Endothelial cell of umbilical vein (primary cell): ENCODE data around the gene PAPPA. TPM values are rescaled to one million over a fixed set of nuclear protein-coding genes. Genes with fewer than 3 reads are reported as not detected.

Experiments used
- BruUV-seq: library from RNA; stranded (reverse); fragments of 400-500 nt; replicated peaks from 2 replicates; lab custom pipeline; 2021; lab: Mats Ljungman, UMichigan
- CTCF ChIA-PET: fragments of 300-600, 350-600 bp; sonication (Branson Sonifier 250); formaldehyde crosslinking; loops from one replicate; lab custom pipeline; 2021; ENCODE audit warnings: antibody characterized with exemption, inconsistent platforms; lab: Charles Lee
- POLR2A ChIA-PET: fragments of 300-600, 350-600 bp; sonication (Branson Sonifier 250); formaldehyde crosslinking; loops from one replicate; lab custom pipeline; 2021; ENCODE audit warnings: antibody characterized with exemption, inconsistent platforms; lab: Charles Lee
- DNase-seq: peaks from one replicate; pipeline ENCODE4 v3.0.0-alpha.2; 2011; ENCODE audit warnings: low read depth, low spot score
- FAIRE-seq: peaks from 2 replicates; lab custom pipeline; 2011; peaks lifted over from hg19 to GRCh38; lab: Jason Lieb, UNC
- H2AFZ ChIP-seq: 2 replicates; pipeline ENCODE4 v1.6.0; 2012; ENCODE audit warnings: low read depth, low read length, control low read depth, inconsistent platforms
- H3K27ac ChIP-seq: 2 replicates; pipeline ENCODE4 v1.5.1; 2011; ENCODE audit warnings: low read depth, mild to moderate bottlenecking, control low read depth, low read length, moderate library complexity; ENCODE audit not compliant: insufficient read depth
- H3K27me3 ChIP-seq, 2 experiments: 2 replicates each; pipeline versions ENCODE4 v1.6.0 to v1.6.1; 2011; ENCODE audit warnings: low read length in 2 of 2, mixed read lengths in 1 of 2; ENCODE audit not compliant: control insufficient read depth in 2 of 2, insufficient read depth in 2 of 2
- H3K36me3 ChIP-seq, 2 experiments: 2 replicates in 1 of 2; 3 replicates in 1 of 2; pipeline ENCODE4 v1.5.1; 2011; ENCODE audit warnings: low read length in 2 of 2, mild to moderate bottlenecking in 1 of 2, moderate library complexity in 1 of 2; ENCODE audit not compliant: control insufficient read depth in 2 of 2, insufficient read depth in 2 of 2; ENCODE audit errors: extremely low read depth in 1 of 2
- H3K4me1 ChIP-seq: 3 replicates; pipeline ENCODE4 v1.5.1; 2011; ENCODE audit warnings: mild to moderate bottlenecking, low read length; ENCODE audit not compliant: control insufficient read depth, insufficient read depth; ENCODE audit errors: extremely low read depth
- H3K4me2 ChIP-seq: 2 replicates; pipeline ENCODE4 v1.6.1; 2011; ENCODE audit warnings: low read length, control low read depth, mixed read lengths; ENCODE audit not compliant: insufficient read depth
- H3K4me3 ChIP-seq, 3 experiments: fragments of 200-600 bp in 1 of 3; sonication (generic), shearing (Covaris generic) in 1 of 3; replicated peaks in 1 of 3; 2 replicates each; pipeline ENCODE4 v1.5.1; 2011 to 2016; ENCODE audit warnings: control low read depth in 3 of 3, low read length in 3 of 3, mild to moderate bottlenecking in 2 of 3, inconsistent platforms in 1 of 3, low read depth in 1 of 3, moderate library complexity in 1 of 3; ENCODE audit not compliant: insufficient read depth in 1 of 3
- H3K79me2 ChIP-seq: 2 replicates; pipeline ENCODE4 v1.6.0; 2012; ENCODE audit warnings: low read length, inconsistent platforms; ENCODE audit not compliant: control insufficient read depth, insufficient read depth
- H3K9ac ChIP-seq: replicated peaks from 2 replicates; pipeline ENCODE3; 2011; ENCODE audit warnings: low read length, control low read depth; ENCODE audit not compliant: insufficient read depth; ENCODE audit errors: extremely low read depth
- H3K9me1 ChIP-seq: replicated peaks from 3 replicates; pipeline ENCODE4 v1.6.0; 2011; ENCODE audit warnings: mild to moderate bottlenecking, low read length; ENCODE audit not compliant: control insufficient read depth, insufficient read depth; ENCODE audit errors: extremely low read depth
- H3K9me3 ChIP-seq: replicated peaks from 2 replicates; pipeline ENCODE4 v1.5.1; 2012; ENCODE audit warnings: low read length, inconsistent platforms; ENCODE audit not compliant: control insufficient read depth, insufficient read depth
- H4K20me1 ChIP-seq: replicated peaks from 2 replicates; pipeline ENCODE3; 2011; ENCODE audit warnings: mild to moderate bottlenecking, low read length; ENCODE audit not compliant: control insufficient read depth, insufficient read depth; ENCODE audit errors: extremely low read depth
- CTCF ChIP-seq, 2 donors: IDR thresholded peaks; 1 replicate in 1 of 2; 2 replicates in 1 of 2; pipeline ENCODE4 v1.5.1; 2011; ENCODE audit warnings: low read length in 2 of 2, mild to moderate bottlenecking in 2 of 2, moderate library complexity in 2 of 2, control low read depth in 1 of 2, inconsistent platforms in 1 of 2, low read depth in 1 of 2; ENCODE audit not compliant: insufficient read depth in 1 of 2; ENCODE audit errors: extremely low read depth in 1 of 2
- FOS ChIP-seq: IDR thresholded peaks from 2 replicates; pipeline ENCODE4 v1.6.1; 2011; ENCODE audit warnings: mild to moderate bottlenecking, low read length, moderate library complexity, borderline replicate concordance; ENCODE audit not compliant: insufficient read depth
- GATA2 ChIP-seq: IDR thresholded peaks from 2 replicates; pipeline ENCODE4 v1.7.0; 2011; ENCODE audit warnings: low read depth, mild to moderate bottlenecking, moderate library complexity, mixed read lengths, low read length; ENCODE audit not compliant: insufficient read length, insufficient read depth
- JUN ChIP-seq: IDR thresholded peaks from 2 replicates; pipeline ENCODE4 v1.6.1; 2011; ENCODE audit warnings: borderline replicate concordance, low read depth; ENCODE audit not compliant: insufficient read length, insufficient read depth
- dilution Hi-C: fragments of 300-500 bp; cut with MboI; formaldehyde crosslinking; loops from one replicate; pipeline ENCODE4 v1.15.0; 2019; ENCODE audit warnings: low sequenced_read_pairs; ENCODE audit not compliant: extremely low pct_ligation_motif_present
- intact Hi-C: fragments of 100-400 bp; cut with micrococcal nuclease; formaldehyde crosslinking; loops from one replicate; pipeline ENCODE4 v1.10.0; 2022
- polyA plus RNA-seq, 4 experiments: library from polyadenylated mRNA; depleted of rRNA in 3 of 4; stranded (reverse) in 3 of 4; unstranded in 1 of 4; fragments of >200 nt; gene quantifications; 2 replicates each; pipeline versions ENCODE4 v1.2.1 to v1.2.3, GENCODE V29; 2011 to 2012; ENCODE audit warnings: missing spikeins in 1 of 4
- total RNA-seq: library from RNA; stranded (reverse); gene quantifications from 2 replicates; pipeline ENCODE4 v1.2.3, GENCODE V29; 2021

The PAPPA gene
- total and polyA plus RNA-seq, 2 donors (not counting 3 experiments of a cell fraction or from before 2014, with no cell fraction given), result 0.13 to 0.41 TPM

GRCh38 chr9:116163293-116164055, 9.9 kb downstream of the PAPPA start:
- Histone ChIP-seq H3K9ac (no peak overlapping the region), H3K27me3 (no peaks in the 10 kb centered on the region), H3K4me1 (no peaks in the 10 kb centered on the region), H3K36me3 (no peaks in the 10 kb centered on the region), H3K4me2 (no peak overlapping the region), H3K4me3 (no peak overlapping the region), H2AFZ (no peak overlapping the region), H3K9me3 (no peaks in the 10 kb centered on the region), H3K9me1 (no peaks in the 10 kb centered on the region), H4K20me1 (no peaks in the 10 kb centered on the region), H3K79me2 (no peaks in the 10 kb centered on the region), H3K27ac (no peak overlapping the region)
- no TSS peak for BruUV-seq
- TF ChIP-seq CTCF (IDR thresholded peaks at IDR 0.05; ENCODE audit: extremely low read depth in 1 of 2, insufficient read depth in 1 of 2, low read depth in 1 of 2, low read length in 2 of 2) (peak; percentile 20 to 28), JUN (no peak), GATA2 (no peak)
- ChIA-PET POLR2A (no interaction called here), CTCF (interaction anchor here (1.4 kb wide), 1 partner anchor 11 kb away, joined by 9 read pairs; the partner anchor contains the start of gene PAPPA)
- dilution Hi-C loops (no loop called here), intact Hi-C loops (loop anchor here (1.0 to 5.0 kb wide), 2 partner anchors 329 to 409 kb away; no protein-coding TSS in a partner anchor)
- FAIRE-seq, result no peak
- DNase-seq, result no peak

GRCh38 chr9:116165912-116166311, 12.3 kb downstream of the PAPPA start:
- BruUV-seq, result no TSS peak
- Histone ChIP-seq H3K36me3 (no peaks in the 10 kb centered on the region), H3K79me2 (no peaks in the 10 kb centered on the region), H3K9ac (no peak overlapping the region), H3K27ac (no peak overlapping the region), H3K4me2 (no peak overlapping the region), H2AFZ (no peak overlapping the region), H3K27me3 (no peaks in the 10 kb centered on the region), H3K9me3 (no peaks in the 10 kb centered on the region), H3K9me1 (no peaks in the 10 kb centered on the region), H4K20me1 (no peaks in the 10 kb centered on the region), H3K4me1 (no peaks in the 10 kb centered on the region), H3K4me3 (no peak overlapping the region)
- no peak for TF ChIP-seq FOS
- intact Hi-C loops, result loop anchor here (1.0 kb wide), 1 partner anchor 573 kb away; no protein-coding TSS in a partner anchor
- POLR2A ChIA-PET, result no interaction called here
- DNase-seq, result no peak
- CTCF ChIA-PET, result interaction anchor here (1.3 to 1.5 kb wide), 2 partner anchors 14 to 574 kb away, joined by 4 to 8 read pairs; no protein-coding TSS in a partner anchor
- dilution Hi-C loops, result no loop called here
- no peak for FAIRE-seq
